Neural cell (in vitro differentiated cells): ENCODE results near the gene PC. TPM values are rescaled to one million over a fixed set of nuclear protein-coding genes. Genes with fewer than 3 reads are reported as not detected.

Experiments
- H2AFZ ChIP-seq: fragments of 200-600, 300-800 bp; sonication (generic), shearing (Covaris generic); 2 replicates; pipeline ENCODE4 v1.6.0; 2014; ENCODE audit warnings: low read depth, mild to moderate bottlenecking, antibody characterized with exemption, low read length, moderate library complexity
- H3F3A ChIP-seq: fragments of 200-600 bp; shearing (Covaris generic); 2 replicates; pipeline ENCODE4 v1.6.1; 2016; ENCODE audit warnings: mild to moderate bottlenecking, moderate library complexity, mixed read lengths, antibody characterized with exemption, low read length; ENCODE audit not compliant: insufficient read depth, poor library complexity, severe bottlenecking
- H3K27ac ChIP-seq: fragments of 200-600, 300-800 bp; sonication (generic), shearing (Covaris generic); 2 replicates; pipeline ENCODE4 v1.5.1; 2014; ENCODE audit warnings: mild to moderate bottlenecking, low read length, moderate library complexity
- H3K27me3 ChIP-seq: fragments of 300-800, 200-600 bp; sonication (generic), shearing (Covaris generic); 2 replicates; pipeline ENCODE4 v1.6.0; 2014; ENCODE audit warnings: mild to moderate bottlenecking, low read depth, low read length, moderate library complexity; ENCODE audit not compliant: insufficient read depth
- H3K36me3 ChIP-seq: fragments of 300-800, 200-600 bp; sonication (generic), shearing (Covaris generic); 2 replicates; pipeline ENCODE4 v1.5.1; 2014; ENCODE audit warnings: mild to moderate bottlenecking, antibody characterized with exemption, low read length, moderate library complexity; ENCODE audit not compliant: insufficient read depth
- H3K4me2 ChIP-seq: fragments of 300-800, 200-600 bp; sonication (generic), shearing (Covaris generic); 2 replicates; pipeline ENCODE4 v1.6.0; 2014; ENCODE audit warnings: mild to moderate bottlenecking, low read length
- H3K4me3 ChIP-seq: fragments of 300-800, 200-600 bp; sonication (generic), shearing (Covaris generic); 2 replicates; pipeline ENCODE4 v1.5.1; 2014; ENCODE audit warnings: mild to moderate bottlenecking, low read length, moderate library complexity
- H3K79me2 ChIP-seq: fragments of 200-600 bp; shearing (Covaris generic); replicated peaks from 2 replicates; pipeline ENCODE4 v1.6.0; 2014; ENCODE audit warnings: mild to moderate bottlenecking, low read length, moderate library complexity; ENCODE audit not compliant: insufficient read depth
- H3K9ac ChIP-seq: fragments of 300-800, 200-600 bp; sonication (generic), shearing (Covaris generic); 2 replicates; pipeline ENCODE4 v1.6.1; 2016; ENCODE audit warnings: mild to moderate bottlenecking, low read length, mixed read lengths
- H3K9me2 ChIP-seq: fragments of 200-600 bp; shearing (Covaris generic); 2 replicates; pipeline ENCODE4 v1.6.1; 2016; ENCODE audit warnings: mild to moderate bottlenecking, low read length, mixed read lengths; ENCODE audit not compliant: insufficient read depth
- H3K9me3 ChIP-seq: fragments of 200-600, 300-800 bp; sonication (generic), shearing (Covaris generic); 2 replicates; pipeline ENCODE4 v1.6.1; 2016; ENCODE audit warnings: mild to moderate bottlenecking, mixed run types, low read length, moderate library complexity, mixed read lengths
- H4K20me1 ChIP-seq: fragments of 200-600 bp; shearing (Covaris generic); 2 replicates; pipeline ENCODE4 v1.6.1; 2016; ENCODE audit warnings: mild to moderate bottlenecking, mixed run types; ENCODE audit not compliant: insufficient read depth
- CTCF ChIP-seq: fragments of 450-650 bp; IDR thresholded peaks from 2 replicates; pipeline ENCODE4 v1.5.1; 2014; ENCODE audit warnings: antibody characterized with exemption, mild to moderate bottlenecking, moderate library complexity; ENCODE audit not compliant: poor library complexity, severe bottlenecking
- EP300 ChIP-seq: fragments of 450-650 bp; conservative IDR thresholded peaks from 2 replicates; pipeline ENCODE4 v1.6.1; 2014; ENCODE audit warnings: antibody characterized with exemption, mild to moderate bottlenecking, moderate library complexity; ENCODE audit not compliant: poor library complexity, severe bottlenecking
- EZH2 ChIP-seq: fragments of 200-600, 300-800 bp; shearing (Covaris generic), sonication (generic); IDR thresholded peaks from 2 replicates; pipeline ENCODE4 v1.6.1; 2014; ENCODE audit warnings: antibody characterized with exemption, low read length, borderline replicate concordance, mild to moderate bottlenecking; ENCODE audit not compliant: insufficient read depth, poor library complexity, severe bottlenecking
- MXI1 ChIP-seq: fragments of 450-650 bp; conservative IDR thresholded peaks from 2 replicates; pipeline ENCODE4 v1.6.1; 2014; ENCODE audit warnings: antibody characterized with exemption, mild to moderate bottlenecking; ENCODE audit not compliant: poor library complexity, severe bottlenecking
- POLR2AphosphoS5 ChIP-seq: IDR thresholded peaks from 2 replicates; pipeline ENCODE4 v1.6.1; 2012
- RAD21 ChIP-seq: fragments of 450-650 bp; conservative IDR thresholded peaks from 2 replicates; pipeline ENCODE4 v1.6.1; 2014; ENCODE audit warnings: antibody characterized with exemption, mild to moderate bottlenecking, moderate library complexity
- REST ChIP-seq: IDR thresholded peaks from 2 replicates; pipeline ENCODE4 v1.6.1; 2012; ENCODE audit warnings: borderline replicate concordance
- SMC3 ChIP-seq: fragments of 450-650 bp; conservative IDR thresholded peaks from 2 replicates; pipeline ENCODE4 v1.6.1; 2014; ENCODE audit warnings: antibody characterized with exemption, mild to moderate bottlenecking, moderate library complexity; ENCODE audit not compliant: poor library complexity
- TAF1 ChIP-seq: IDR thresholded peaks from 2 replicates; pipeline ENCODE4 v1.6.1; 2012; ENCODE audit warnings: low read depth
- polyA plus RNA-seq: library from polyadenylated mRNA; depleted of rRNA; stranded (reverse); fragments of >200 nt; gene quantifications from 2 replicates; pipeline ENCODE4 v1.2.3, GENCODE V29; 2014

PC gene
- polyA plus RNA-seq, 1 donor from 2014 or later: 8.9 TPM

- Histone ChIP-seq H3K36me3 (no peaks in the 10 kb centered on the region), H3K27ac (no peak overlapping the region), H3K9me2 (no peaks in the 10 kb centered on the region), H4K20me1 (no peaks in the 10 kb centered on the region), H3K79me2 (no peaks in the 10 kb centered on the region), H3F3A (no peaks in the 10 kb centered on the region), H3K4me2 (no peak overlapping the region), H3K9ac (no peak overlapping the region), H3K4me3 (no peak overlapping the region), H2AFZ (no peak overlapping the region), H3K27me3 (no peaks in the 10 kb centered on the region), H3K9me3 (no peaks in the 10 kb centered on the region)
- no peak for TF ChIP-seq REST
- TF ChIP-seq CTCF: no peak
- no peak for TF ChIP-seq SMC3
- no peak for TF ChIP-seq RAD21
- TF ChIP-seq POLR2AphosphoS5: no peak
- no peak for TF ChIP-seq EP300
- TF ChIP-seq TAF1: no peak
- no peak for TF ChIP-seq EZH2
- no peak for TF ChIP-seq MXI1
Observed at GRCh38 chr11:66858939-66859685, 99.1 kb downstream of the PC start.

- peak overlapping the region; percentile 82 for H3K4me3 ChIP-seq
- H3F3A ChIP-seq: no peaks in the 10 kb centered on the region
- no peaks in the 10 kb centered on the region for H3K9me3 ChIP-seq
- H3K9me2 ChIP-seq: no peaks in the 10 kb centered on the region
- H2AFZ ChIP-seq: no peak overlapping the region
- no peaks in the 10 kb centered on the region for H4K20me1 ChIP-seq
- H3K79me2 ChIP-seq: no peaks in the 10 kb centered on the region
- no peaks in the 10 kb centered on the region for H3K27me3 ChIP-seq
- H3K27ac ChIP-seq: no peak overlapping the region
- H3K9ac ChIP-seq: no peak overlapping the region
- no peak for TF ChIP-seq TAF1
- no peak overlapping the region for H3K4me2 ChIP-seq
- H3K36me3 ChIP-seq: no peaks in the 10 kb centered on the region
Observed at GRCh38 chr11:66858186-66858938, 99.8 kb downstream of the PC start.
